Duodenal mucosa (tissue), 2 donors: Measurements from ENCODE around the gene PTGDS.

Experiments used
- H3K27ac ChIP-seq: one replicate; pipeline ENCODE4 v1.7.0; 2013; ENCODE audit warnings: low read depth, low read length
- H3K27me3 ChIP-seq, 2 donors: one replicate each; pipeline ENCODE4 v1.7.0; 2013; ENCODE audit warnings: low read length in 2 of 2, control low read depth in 1 of 2; ENCODE audit not compliant: insufficient read depth in 2 of 2, control insufficient read depth in 1 of 2
- H3K36me3 ChIP-seq, 2 donors: one replicate each; pipeline ENCODE4 v1.7.0; 2013; ENCODE audit warnings: low read length in 2 of 2, control low read depth in 1 of 2; ENCODE audit not compliant: insufficient read depth in 2 of 2, control insufficient read depth in 1 of 2
- H3K4me1 ChIP-seq, 2 donors: one replicate each; pipeline ENCODE4 v1.7.0; 2013; ENCODE audit warnings: low read length in 2 of 2, control low read depth in 1 of 2; ENCODE audit not compliant: insufficient read depth in 2 of 2, control insufficient read depth in 1 of 2
- H3K4me3 ChIP-seq, 2 donors: one replicate each; pipeline ENCODE4 v1.7.0; 2013; ENCODE audit warnings: low read length in 2 of 2, low read depth in 1 of 2
- H3K9ac ChIP-seq, 2 donors: one replicate each; pipeline ENCODE4 v1.7.0; 2013; ENCODE audit warnings: low read length in 2 of 2, low read depth in 1 of 2
- H3K9me3 ChIP-seq, 2 donors: one replicate each; pipeline ENCODE4 v1.7.0; 2013; ENCODE audit warnings: low read length in 2 of 2, control low read depth in 1 of 2; ENCODE audit not compliant: control insufficient read depth in 1 of 2

The PTGDS gene

GRCh38 chr9:136946228-136947027 is 30.9 kb upstream of the PTGDS start:
- H3K9ac ChIP-seq: no peak overlapping the region
- H3K27ac ChIP-seq: no peak overlapping the region
- no peaks in the 10 kb centered on the region for H3K27me3 ChIP-seq
- H3K4me3 ChIP-seq: no peak overlapping the region
- peaks cover 16 to 36% of the 10 kb centered on the region in 2 donors for H3K4me1 ChIP-seq
- peaks cover 12 to 19% of the 10 kb centered on the region in 2 donors for H3K36me3 ChIP-seq
- H3K9me3 ChIP-seq: no peaks in the 10 kb centered on the region

GRCh38 chr9:136947028-136947891 is 30.0 kb upstream of the PTGDS start:
- Histone ChIP-seq H3K9me3 (no peaks in the 10 kb centered on the region), H3K4me3 (no peak overlapping the region), H3K9ac (no peak overlapping the region), H3K27me3 (no peaks in the 10 kb centered on the region), H3K27ac (no peak overlapping the region), H3K4me1 (peaks cover 16 to 36% of the 10 kb centered on the region in 2 donors), H3K36me3 (peaks cover 5 to 10% of the 10 kb centered on the region in 2 donors)

- Histone ChIP-seq H3K9me3 (no peaks in the 10 kb centered on the region), H3K27ac (no peak overlapping the region), H3K27me3 (no peaks in the 10 kb centered on the region), H3K4me1 (peaks cover 16 to 30% of the 10 kb centered on the region in 2 donors), H3K9ac (no peak overlapping the region), H3K4me3 (no peak overlapping the region), H3K36me3 (peaks cover 0 to 3% of the 10 kb centered on the region in 2 donors)
Observed at GRCh38 chr9:136947955-136948510, 29.3 kb upstream of the PTGDS start.

- no peaks in the 10 kb centered on the region for H3K9me3 ChIP-seq
- peaks cover 16 to 22% of the 10 kb centered on the region in 2 donors for H3K4me1 ChIP-seq
- H3K4me3 ChIP-seq: peak overlapping the region; percentile 67 to 73
- peak overlapping the region; percentile 85 for H3K27ac ChIP-seq
- peak overlapping the region; percentile 69 to 70 for H3K9ac ChIP-seq
- H3K36me3 ChIP-seq: no peaks in the 10 kb centered on the region
- no peaks in the 10 kb centered on the region for H3K27me3 ChIP-seq
Observed at GRCh38 chr9:136949239-136949816, 28.0 kb upstream of the PTGDS start.

- H3K4me3 ChIP-seq: peak overlapping the region; percentile 67 to 73
- no peaks in the 10 kb centered on the region for H3K36me3 ChIP-seq
- H3K27ac ChIP-seq: peak overlapping the region; percentile 85
- no peaks in the 10 kb centered on the region for H3K9me3 ChIP-seq
- peak overlapping the region; percentile 73 to 94 for H3K9ac ChIP-seq
- H3K4me1 ChIP-seq: peaks cover 13 to 19% of the 10 kb centered on the region in 2 donors
- no peaks in the 10 kb centered on the region for H3K27me3 ChIP-seq
Observed at GRCh38 chr9:136949817-136950655, 27.3 kb upstream of the PTGDS start.

GRCh38 chr9:136950656-136951276 is 26.5 kb upstream of the PTGDS start:
- peaks cover 13 to 14% of the 10 kb centered on the region in 2 donors for H3K4me1 ChIP-seq
- peak overlapping the region; percentile 67 to 73 for H3K4me3 ChIP-seq
- H3K27ac ChIP-seq: peak overlapping the region; percentile 36
- no peaks in the 10 kb centered on the region for H3K27me3 ChIP-seq
- H3K36me3 ChIP-seq: no peaks in the 10 kb centered on the region
- H3K9me3 ChIP-seq: no peaks in the 10 kb centered on the region
- peak overlapping the region; percentile 73 to 94 for H3K9ac ChIP-seq

- H3K27me3 ChIP-seq: no peaks in the 10 kb centered on the region
- no peaks in the 10 kb centered on the region for H3K36me3 ChIP-seq
- H3K4me3 ChIP-seq: no peak within 1 kb of the TSS
- H3K4me1 ChIP-seq: peaks cover 13 to 14% of the 10 kb centered on the region in 2 donors
- H3K9ac ChIP-seq: no peak within 1 kb of the TSS
- H3K9me3 ChIP-seq: no peaks in the 10 kb centered on the region
- no peak within 1 kb of the TSS for H3K27ac ChIP-seq
Observed at GRCh38 chr9:136951541-136952320, 25.6 kb upstream of the PTGDS start, which contains the start of gene LCN12. Gene LCN12, plus strand, starts transcription at chr9:136952273. Its CDS starts 55 bp downstream, at chr9:136952328.

GRCh38 chr9:136952321-136952850 is 24.9 kb upstream of the PTGDS start:
- no peaks in the 10 kb centered on the region for H3K27me3 ChIP-seq
- H3K4me1 ChIP-seq: peaks cover 13 to 14% of the 10 kb centered on the region in 2 donors
- H3K27ac ChIP-seq: no peak overlapping the region
- no peak overlapping the region for H3K4me3 ChIP-seq
- H3K36me3 ChIP-seq: no peaks in the 10 kb centered on the region
- H3K9ac ChIP-seq: no peak overlapping the region
- no peaks in the 10 kb centered on the region for H3K9me3 ChIP-seq
